OCI-LY1 (cell line): ENCODE measurements around the gene KREMEN1.

ENCODE experiments used
- H2AFZ ChIP-seq: fragments of 200-600 bp; sonication (generic), shearing (Covaris generic); 2 replicates; pipeline ENCODE4 v1.6.0; 2014; ENCODE audit warnings: antibody characterized with exemption, mild to moderate bottlenecking, low read length
- H3F3A ChIP-seq: fragments of 200-600 bp; sonication (generic), shearing (Covaris generic); 2 replicates; pipeline ENCODE4 v1.6.0; 2014; ENCODE audit warnings: mild to moderate bottlenecking, antibody characterized with exemption, low read length, moderate library complexity; ENCODE audit not compliant: insufficient read depth
- H3K27ac ChIP-seq: fragments of 200-600 bp; sonication (generic); 2 replicates; pipeline ENCODE4 v1.5.1; 2014; ENCODE audit warnings: low read length, mixed run types, mild to moderate bottlenecking, low read depth; ENCODE audit not compliant: poor library complexity, severe bottlenecking
- H3K27me3 ChIP-seq: fragments of 200-600 bp; sonication (generic); 2 replicates; pipeline ENCODE4 v1.6.0; 2014; ENCODE audit warnings: antibody characterized with exemption, mild to moderate bottlenecking, low read length, moderate library complexity; ENCODE audit not compliant: insufficient read depth
- H3K36me3 ChIP-seq: fragments of 200-600 bp; sonication (generic); 2 replicates; pipeline ENCODE4 v1.6.1; 2014; ENCODE audit warnings: mild to moderate bottlenecking, antibody characterized with exemption, low read length, moderate library complexity, mixed read lengths; ENCODE audit not compliant: insufficient read depth
- H3K4me1 ChIP-seq: fragments of 200-600 bp; sonication (generic); 2 replicates; pipeline ENCODE4 v1.5.1; 2014; ENCODE audit warnings: mild to moderate bottlenecking, low read length, moderate library complexity; ENCODE audit not compliant: insufficient read depth, severe bottlenecking
- H3K4me2 ChIP-seq: fragments of 200-600 bp; sonication (generic), shearing (Covaris generic); 2 replicates; pipeline ENCODE4 v1.6.1; 2014; ENCODE audit warnings: low read length
- H3K4me3 ChIP-seq: fragments of 200-600 bp; sonication (generic); 2 replicates; pipeline ENCODE4 v1.5.1; 2014; ENCODE audit warnings: low read length, low read depth, mild to moderate bottlenecking, mixed read lengths; ENCODE audit not compliant: poor library complexity, severe bottlenecking
- H3K79me2 ChIP-seq: fragments of 200-600 bp; shearing (Covaris generic); 2 replicates; pipeline ENCODE4 v1.6.1; 2016; ENCODE audit warnings: mixed run types, low read length, mixed read lengths; ENCODE audit not compliant: insufficient read depth
- H3K9ac ChIP-seq: fragments of 200-600 bp; sonication (generic), shearing (Covaris generic); 2 replicates; pipeline ENCODE4 v1.6.1; 2014; ENCODE audit warnings: mild to moderate bottlenecking, low read length, mixed read lengths
- H3K9me2 ChIP-seq: fragments of 200-600 bp; sonication (generic), shearing (Covaris generic); 2 replicates; pipeline ENCODE4 v1.6.1; 2014; ENCODE audit warnings: low read depth, mild to moderate bottlenecking, low read length, mixed read lengths
- H3K9me3 ChIP-seq: fragments of 200-600 bp; shearing (Covaris generic); 2 replicates; pipeline ENCODE4 v1.6.1; 2014; ENCODE audit warnings: low read length, mixed read lengths
- H4K20me1 ChIP-seq: fragments of 200-600 bp; sonication (generic), shearing (Covaris generic); 2 replicates; pipeline ENCODE4 v1.6.0; 2016; ENCODE audit warnings: mild to moderate bottlenecking, low read length; ENCODE audit not compliant: insufficient read depth
- CTCF ChIP-seq: fragments of 200-600 bp; sonication (generic), shearing (Covaris generic); IDR thresholded peaks from 2 replicates; pipeline ENCODE4 v1.5.1; 2017; ENCODE audit warnings: mild to moderate bottlenecking, antibody characterized with exemption, low read length, moderate library complexity, mixed read lengths
- EZH2 ChIP-seq: fragments of 200-600 bp; sonication (generic), shearing (Covaris generic); IDR thresholded peaks from 2 replicates; pipeline ENCODE4 v1.8.0; 2017; ENCODE audit warnings: borderline replicate concordance, mixed run types, mild to moderate bottlenecking, antibody characterized with exemption, low read length, moderate library complexity, mixed read lengths

KREMEN1 gene

GRCh38 chr22:29055192-29055830 is 17.5 kb upstream of the KREMEN1 start:
- H3K36me3 ChIP-seq, result no peaks in the 10 kb centered on the region
- H4K20me1 ChIP-seq, result no peaks in the 10 kb centered on the region
- no peaks in the 10 kb centered on the region for H3K9me3 ChIP-seq
- H3K4me2 ChIP-seq, result no peak overlapping the region
- no peak overlapping the region for H3K27ac ChIP-seq
- H3K79me2 ChIP-seq, result no peaks in the 10 kb centered on the region
- TF ChIP-seq CTCF (no peak), EZH2 (no peak)
- no peaks in the 10 kb centered on the region for H3K4me1 ChIP-seq
- H3K9me2 ChIP-seq, result no peaks in the 10 kb centered on the region
- H2AFZ ChIP-seq, result no peak overlapping the region
- no peak overlapping the region for H3K9ac ChIP-seq
- no peaks in the 10 kb centered on the region for H3K27me3 ChIP-seq
- H3K4me3 ChIP-seq, result no peak overlapping the region
- H3F3A ChIP-seq, result no peaks in the 10 kb centered on the region

GRCh38 chr22:29056472-29056871 is 16.4 kb upstream of the KREMEN1 start:
- no peaks in the 10 kb centered on the region for H3K9me3 ChIP-seq
- no peak overlapping the region for H3K4me2 ChIP-seq
- no peaks in the 10 kb centered on the region for H3F3A ChIP-seq
- no peak overlapping the region for H3K9ac ChIP-seq
- H3K36me3 ChIP-seq, result no peaks in the 10 kb centered on the region
- H3K9me2 ChIP-seq, result no peaks in the 10 kb centered on the region
- TF ChIP-seq CTCF (no peak), EZH2 (no peak)
- H3K79me2 ChIP-seq, result no peaks in the 10 kb centered on the region
- 0 out of 2 replicates have a peak, but pooled peaks cover 3% of the 10 kb centered on the region for H3K27me3 ChIP-seq
- no peak overlapping the region for H3K4me3 ChIP-seq
- H3K4me1 ChIP-seq, result no peaks in the 10 kb centered on the region
- H2AFZ ChIP-seq, result no peak overlapping the region
- H4K20me1 ChIP-seq, result no peaks in the 10 kb centered on the region
- no peak overlapping the region for H3K27ac ChIP-seq

- no peak overlapping the region for H3K4me2 ChIP-seq
- TF ChIP-seq CTCF (no peak), EZH2 (no peak)
- H3K27ac ChIP-seq, result no peak overlapping the region
Measured at GRCh38 chr22:29060251-29060869, 12.5 kb upstream of the KREMEN1 start.

More at GRCh38 chr22:29060251-29060869, 12.5 kb upstream of the KREMEN1 start:
- no peak overlapping the region for H3K4me3 ChIP-seq
- no peaks in the 10 kb centered on the region for H3K36me3 ChIP-seq
- H3K9me2 ChIP-seq, result no peaks in the 10 kb centered on the region
- no peak overlapping the region for H3K9ac ChIP-seq
- no peaks in the 10 kb centered on the region for H4K20me1 ChIP-seq
- 0 out of 2 replicates have a peak, but pooled peaks cover 3% of the 10 kb centered on the region for H3K27me3 ChIP-seq
- no peaks in the 10 kb centered on the region for H3F3A ChIP-seq
- no peaks in the 10 kb centered on the region for H3K79me2 ChIP-seq
- no peaks in the 10 kb centered on the region for H3K4me1 ChIP-seq
- no peak overlapping the region for H2AFZ ChIP-seq
- H3K9me3 ChIP-seq, result no peaks in the 10 kb centered on the region
